ENCODE results near the gene KLHL13. TPM values are rescaled to one million over a fixed set of nuclear protein-coding genes. Genes with fewer than 3 reads are reported as not detected.
"Not testable (repeated sequence)": the region's sequence is repeated elsewhere in the genome, so short reads cannot be mapped to it uniquely, and the experiment has no call there.

Gene KLHL13
- total and polyA plus RNA-seq, 8 donors: 1.6 to 4.1 (median 2.8) TPM

DNA sequence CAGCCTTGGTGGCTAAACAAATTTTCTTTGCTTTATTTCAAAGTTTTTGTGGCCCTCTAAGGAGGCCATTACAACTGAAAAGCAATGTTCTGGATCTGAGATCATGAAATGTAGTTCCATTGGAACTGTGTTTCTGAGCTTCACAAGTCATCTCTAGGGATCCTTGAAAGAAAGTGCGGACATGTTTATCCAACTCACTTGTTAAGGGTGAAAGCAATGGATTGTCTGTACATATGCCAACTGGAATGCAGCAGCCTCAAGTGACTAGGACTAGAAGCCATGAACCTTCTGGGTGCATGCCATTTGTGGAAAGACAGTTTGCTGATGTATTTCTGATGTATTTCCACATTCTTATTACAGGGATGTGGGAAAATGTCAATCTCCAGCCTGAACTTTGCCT lies 36.7 kb upstream of the KLHL13 start:
- ATAC-seq (no peak), DNase-seq (no peak)
- Histone ChIP-seq H3K27ac (no peak overlapping the region), H3K36me3 (no peaks in the 10 kb centered on the region), H3K27me3 (peaks cover 0 to 8% of the 10 kb centered on the region in 2 donors), H3K4me1 (no peaks in the 10 kb centered on the region), H3K9me3 (no peaks in the 10 kb centered on the region), H3K4me3 (no peak overlapping the region)
- TF ChIP-seq, protein P1, sequence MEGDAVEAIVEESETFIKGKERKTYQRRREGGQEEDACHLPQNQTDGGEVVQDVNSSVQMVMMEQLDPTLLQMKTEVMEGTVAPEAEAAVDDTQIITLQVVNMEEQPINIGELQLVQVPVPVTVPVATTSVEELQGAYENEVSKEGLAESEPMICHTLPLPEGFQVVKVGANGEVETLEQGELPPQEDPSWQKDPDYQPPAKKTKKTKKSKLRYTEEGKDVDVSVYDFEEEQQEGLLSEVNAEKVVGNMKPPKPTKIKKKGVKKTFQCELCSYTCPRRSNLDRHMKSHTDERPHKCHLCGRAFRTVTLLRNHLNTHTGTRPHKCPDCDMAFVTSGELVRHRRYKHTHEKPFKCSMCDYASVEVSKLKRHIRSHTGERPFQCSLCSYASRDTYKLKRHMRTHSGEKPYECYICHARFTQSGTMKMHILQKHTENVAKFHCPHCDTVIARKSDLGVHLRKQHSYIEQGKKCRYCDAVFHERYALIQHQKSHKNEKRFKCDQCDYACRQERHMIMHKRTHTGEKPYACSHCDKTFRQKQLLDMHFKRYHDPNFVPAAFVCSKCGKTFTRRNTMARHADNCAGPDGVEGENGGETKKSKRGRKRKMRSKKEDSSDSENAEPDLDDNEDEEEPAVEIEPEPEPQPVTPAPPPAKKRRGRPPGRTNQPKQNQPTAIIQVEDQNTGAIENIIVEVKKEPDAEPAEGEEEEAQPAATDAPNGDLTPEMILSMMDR (IDR thresholded peaks at IDR 0.05): no peak
- intact Hi-C loops (cut with DNase I): no loop called here

DNA sequence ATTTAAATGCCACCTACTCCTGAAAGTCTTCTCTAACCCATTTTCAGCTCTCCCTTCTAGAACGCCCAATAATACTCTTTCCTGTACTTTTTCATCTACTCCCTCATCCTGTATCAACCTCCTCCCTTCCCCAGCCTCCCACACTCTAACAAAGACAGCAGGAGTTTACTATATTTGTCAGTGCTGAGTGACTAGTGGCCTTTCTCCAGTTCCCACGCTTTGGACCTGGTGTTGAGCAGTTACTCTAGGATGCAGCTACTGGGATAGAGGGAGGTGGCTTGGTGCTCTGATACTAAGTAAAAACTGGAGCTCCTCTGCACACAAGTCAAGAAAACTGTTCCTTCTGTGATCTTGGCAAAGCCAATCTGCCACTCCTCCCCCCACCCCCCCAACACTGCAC lies 36.1 kb upstream of the KLHL13 start:
- DNase-seq: no peak
- Histone ChIP-seq H3K9me3 (no peaks in the 10 kb centered on the region), H3K4me3 (no peak overlapping the region), H3K4me1 (no peaks in the 10 kb centered on the region), H3K36me3 (no peaks in the 10 kb centered on the region), H3K27ac (no peak overlapping the region), H3K27me3 (peaks cover 0 to 8% of the 10 kb centered on the region in 2 donors)
- intact Hi-C loops (cut with DNase I): no loop called here
- TF ChIP-seq, protein P1 (IDR thresholded peaks at IDR 0.05): no peak
- ATAC-seq: no peak

DNA sequence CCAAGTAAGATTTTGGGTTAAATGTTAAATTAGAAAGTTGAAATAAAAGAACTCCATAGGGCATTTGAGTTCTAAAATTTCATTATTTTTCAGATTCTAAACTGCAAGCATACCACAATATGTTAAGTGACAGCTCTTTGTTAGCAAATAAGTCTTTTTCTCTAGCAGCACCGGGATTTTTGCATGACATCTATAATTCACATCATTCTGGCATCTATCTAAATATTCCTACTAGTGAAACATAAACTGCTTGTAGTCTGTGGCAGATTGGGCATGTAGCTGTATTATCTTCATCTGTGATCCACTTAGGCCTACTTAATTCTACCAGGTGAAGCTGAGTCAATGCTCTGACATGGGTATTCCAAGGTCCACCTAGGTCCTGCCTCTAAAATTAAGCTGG lies 32.1 kb upstream of the KLHL13 start:
- Histone ChIP-seq H3K36me3 (no peaks in the 10 kb centered on the region), H3K27me3 (peaks cover 0 to 3% of the 10 kb centered on the region in 2 donors), H3K27ac (no peak overlapping the region), H3K4me3 (no peak overlapping the region), H3K4me1 (no peaks in the 10 kb centered on the region), H3K9me3 (no peaks in the 10 kb centered on the region)
- ATAC-seq: no peak
- no peak for DNase-seq
- TF ChIP-seq, protein P1 (IDR thresholded peaks at IDR 0.05): no peak
- intact Hi-C loops (cut with DNase I): no loop called here

DNA sequence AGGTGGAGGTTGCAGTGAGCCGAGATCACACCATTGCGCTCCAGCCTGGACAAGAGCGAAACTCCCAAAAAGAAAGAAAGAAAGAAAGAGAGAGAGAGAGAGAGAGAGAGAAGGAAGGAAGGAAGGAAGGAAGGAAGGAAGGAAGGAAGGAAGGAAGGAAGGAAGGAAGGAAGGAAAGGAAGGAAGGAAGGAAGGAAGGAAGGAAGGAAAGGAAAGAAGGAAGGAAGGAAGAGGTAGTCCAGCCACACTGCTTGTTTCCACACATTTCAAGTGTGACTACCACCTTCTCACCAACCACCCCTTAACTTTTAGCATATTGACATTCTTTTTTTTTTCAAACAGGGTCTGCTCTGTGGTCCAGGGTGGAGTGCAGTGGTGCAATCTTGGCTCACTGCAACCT lies 31.2 kb upstream of the KLHL13 start:
- intact Hi-C loops (cut with DNase I); H3K27ac ChIP-seq; ATAC-seq; H3K4me1 ChIP-seq; H3K27me3 ChIP-seq; DNase-seq; H3K36me3 ChIP-seq; H3K9me3 ChIP-seq; H3K4me3 ChIP-seq: not testable (repeated sequence)

DNA sequence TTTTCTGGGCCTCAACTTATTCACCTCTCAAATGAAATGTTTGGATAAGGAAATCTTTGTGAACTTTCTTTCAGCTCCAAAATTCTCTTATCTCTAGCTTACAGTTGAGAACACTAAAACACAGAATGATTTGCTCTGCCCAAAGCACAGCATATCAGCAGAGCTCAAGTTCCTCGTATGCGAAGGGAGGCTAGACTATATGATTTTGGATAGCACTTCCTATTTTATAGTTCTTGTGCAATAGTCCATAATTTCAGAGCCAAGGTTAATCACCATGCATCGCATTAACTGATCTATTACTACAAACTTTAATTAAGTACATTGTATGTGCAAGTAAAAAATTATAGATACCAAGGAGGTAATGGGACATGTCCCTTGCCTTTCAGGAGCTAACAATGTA lies 27.0 kb upstream of the KLHL13 start:
- Histone ChIP-seq H3K27ac (no peak overlapping the region), H3K27me3 (no peaks in the 10 kb centered on the region), H3K4me3 (no peak overlapping the region), H3K4me1 (no peaks in the 10 kb centered on the region), H3K36me3 (no peaks in the 10 kb centered on the region), H3K9me3 (no peaks in the 10 kb centered on the region)
- intact Hi-C loops (cut with DNase I): no loop called here
- TF ChIP-seq, protein P1 (IDR thresholded peaks at IDR 0.05): no peak
- DNase-seq (no peak), ATAC-seq (no peak)

DNA sequence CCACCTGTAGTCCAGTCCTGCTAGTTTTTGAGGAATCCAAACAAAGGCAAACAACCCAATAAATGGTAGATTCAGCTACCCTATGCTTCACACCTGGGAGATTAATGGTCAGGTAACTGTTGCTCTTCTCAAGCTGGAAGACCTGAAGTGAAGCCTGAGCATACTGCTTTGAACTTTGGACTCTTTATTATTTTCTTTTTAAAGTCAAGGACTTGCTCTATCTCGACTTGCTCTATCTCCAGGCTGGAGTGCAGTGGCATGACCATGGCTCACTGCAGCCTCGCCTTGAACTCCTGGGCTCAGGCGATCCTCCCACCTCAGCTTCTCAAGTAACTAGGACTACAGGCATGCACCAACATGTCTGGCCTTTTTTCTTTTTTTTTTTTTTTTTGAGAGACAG lies 14.7 kb upstream of the KLHL13 start:
- ATAC-seq (no peak), DNase-seq (no peak)
- intact Hi-C loops (cut with DNase I): no loop called here
- TF ChIP-seq, protein P1 (IDR thresholded peaks at IDR 0.05): no peak
- Histone ChIP-seq H3K4me1 (no peaks in the 10 kb centered on the region), H3K9me3 (no peaks in the 10 kb centered on the region), H3K27ac (no peak overlapping the region), H3K4me3 (no peak overlapping the region), H3K27me3 (no peaks in the 10 kb centered on the region), H3K36me3 (no peaks in the 10 kb centered on the region)
